Transverse colon (tissue), 3 donors: Measurements from ENCODE around the gene EEPD1.

Experiments
- POLR2A ChIP-seq: fragments of 450-650 bp; IDR thresholded peaks from one replicate; pipeline ENCODE4 v1.6.1; 2016; ENCODE audit warnings: antibody characterized with exemption, mild to moderate bottlenecking, moderate library complexity
- TF ChIP-seq, protein P1 (sequence below), 5 experiments: fragments of 200-600 bp in 3 of 5; fragments of 450-650 bp in 2 of 5; sonication (generic) in 3 of 5; IDR thresholded peaks; 1 replicate in 2 of 5; 2 replicates in 3 of 5; pipeline ENCODE4 v1.5.1; 2016 to 2017; ENCODE audit warnings: antibody characterized with exemption in 5 of 5, inconsistent platforms in 3 of 5, mild to moderate bottlenecking in 2 of 5, moderate library complexity in 1 of 5

- TF ChIP-seq, protein P1, sequence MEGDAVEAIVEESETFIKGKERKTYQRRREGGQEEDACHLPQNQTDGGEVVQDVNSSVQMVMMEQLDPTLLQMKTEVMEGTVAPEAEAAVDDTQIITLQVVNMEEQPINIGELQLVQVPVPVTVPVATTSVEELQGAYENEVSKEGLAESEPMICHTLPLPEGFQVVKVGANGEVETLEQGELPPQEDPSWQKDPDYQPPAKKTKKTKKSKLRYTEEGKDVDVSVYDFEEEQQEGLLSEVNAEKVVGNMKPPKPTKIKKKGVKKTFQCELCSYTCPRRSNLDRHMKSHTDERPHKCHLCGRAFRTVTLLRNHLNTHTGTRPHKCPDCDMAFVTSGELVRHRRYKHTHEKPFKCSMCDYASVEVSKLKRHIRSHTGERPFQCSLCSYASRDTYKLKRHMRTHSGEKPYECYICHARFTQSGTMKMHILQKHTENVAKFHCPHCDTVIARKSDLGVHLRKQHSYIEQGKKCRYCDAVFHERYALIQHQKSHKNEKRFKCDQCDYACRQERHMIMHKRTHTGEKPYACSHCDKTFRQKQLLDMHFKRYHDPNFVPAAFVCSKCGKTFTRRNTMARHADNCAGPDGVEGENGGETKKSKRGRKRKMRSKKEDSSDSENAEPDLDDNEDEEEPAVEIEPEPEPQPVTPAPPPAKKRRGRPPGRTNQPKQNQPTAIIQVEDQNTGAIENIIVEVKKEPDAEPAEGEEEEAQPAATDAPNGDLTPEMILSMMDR (IDR thresholded peaks at IDR 0.05): no peak
- TF ChIP-seq POLR2A: no peak
Observed at GRCh38 chr7:36306222-36306621, 153.2 kb downstream of the EEPD1 start.
